SU-DHL-6 (cell line): ENCODE results near the gene CLDN3.

Experiments
- H2AFZ ChIP-seq: fragments of 200-600 bp; sonication (generic); 2 replicates; pipeline ENCODE4 v1.6.1; 2014; ENCODE audit warnings: low read depth, mild to moderate bottlenecking, moderate library complexity, mixed read lengths, antibody characterized with exemption, low read length; ENCODE audit not compliant: severe bottlenecking
- H3F3A ChIP-seq: fragments of 200-600 bp; shearing (Covaris generic); 2 replicates; pipeline ENCODE4 v1.6.0; 2016; ENCODE audit warnings: antibody characterized with exemption, mild to moderate bottlenecking; ENCODE audit not compliant: insufficient read depth
- H3K27ac ChIP-seq: fragments of 200-600 bp; sonication (generic); 2 replicates; pipeline ENCODE4 v1.5.1; 2016; ENCODE audit warnings: low read depth, mild to moderate bottlenecking, low read length, moderate library complexity, mixed read lengths
- H3K27me3 ChIP-seq: fragments of 200-600 bp; sonication (generic), shearing (Covaris generic); 2 replicates; pipeline ENCODE4 v1.6.0; 2014; ENCODE audit warnings: mild to moderate bottlenecking, low read length
- H3K36me3 ChIP-seq: fragments of 200-600 bp; sonication (generic); 2 replicates; pipeline ENCODE4 v1.6.1; 2014; ENCODE audit warnings: mild to moderate bottlenecking, low read length, mixed read lengths
- H3K4me2 ChIP-seq: fragments of 300-600, 200-600 bp; shearing (Covaris generic), sonication (generic); 2 replicates; pipeline ENCODE4 v1.6.0; 2014; ENCODE audit warnings: low read length, low read depth, mild to moderate bottlenecking; ENCODE audit not compliant: poor library complexity, severe bottlenecking
- H3K4me3 ChIP-seq: fragments of 200-600 bp; sonication (generic); 2 replicates; pipeline ENCODE4 v1.5.1; 2014; ENCODE audit warnings: antibody characterized with exemption, low read length, mild to moderate bottlenecking, mixed read lengths; ENCODE audit not compliant: insufficient read depth, poor library complexity, severe bottlenecking
- H3K79me2 ChIP-seq: fragments of 200-600 bp; sonication (generic); 2 replicates; pipeline ENCODE4 v1.6.1; 2014; ENCODE audit warnings: mild to moderate bottlenecking, low read length, moderate library complexity; ENCODE audit not compliant: insufficient read depth
- H3K9ac ChIP-seq: fragments of 200-600 bp; sonication (generic); 2 replicates; pipeline ENCODE4 v1.7.0; 2014; ENCODE audit warnings: mild to moderate bottlenecking, low read length
- H3K9me2 ChIP-seq: fragments of 200-600 bp; sonication (generic); replicated peaks from 2 replicates; pipeline ENCODE4 v1.6.1; 2014; ENCODE audit warnings: low read length; ENCODE audit not compliant: insufficient read depth
- H3K9me3 ChIP-seq: fragments of 200-600 bp; sonication (generic); 2 replicates; pipeline ENCODE4 v1.6.1; 2014; ENCODE audit warnings: low read length, mixed read lengths; ENCODE audit not compliant: insufficient read depth
- H4K20me1 ChIP-seq: fragments of 200-600 bp; sonication (generic); 2 replicates; pipeline ENCODE4 v1.6.1; 2014; ENCODE audit warnings: low read depth, mild to moderate bottlenecking, antibody characterized with exemption, low read length, moderate library complexity, mixed read lengths
- CTCF ChIP-seq: fragments of 200-600 bp; sonication (generic); IDR thresholded peaks from one replicate; pipeline ENCODE4 v1.5.1; 2017; ENCODE audit warnings: antibody characterized with exemption, mild to moderate bottlenecking, low read length, moderate library complexity; ENCODE audit not compliant: insufficient read depth, poor library complexity, severe bottlenecking
- EZH2phosphoT487 ChIP-seq: fragments of 200-600 bp; sonication (generic), shearing (Covaris generic); conservative IDR thresholded peaks from 2 replicates; pipeline ENCODE4 v1.6.1; 2018; ENCODE audit warnings: mild to moderate bottlenecking, antibody characterized with exemption, low read length, moderate library complexity, mixed read lengths

CLDN3 gene

GRCh38 chr7:73734619-73735527 is 35.2 kb downstream of the CLDN3 start:
- 0 out of 2 replicates have a peak overlapping the region, but pooled peaks have one; percentile 27 for H3K27ac ChIP-seq
- peak overlapping the region; percentile 48 for H2AFZ ChIP-seq
- H3K79me2 ChIP-seq = peaks cover 9% of the 10 kb centered on the region; the same call in 1 of the 2 replicates
- no peak overlapping the region for H3K4me3 ChIP-seq
- H3K9me3 ChIP-seq = no peaks in the 10 kb centered on the region
- H3K4me2 ChIP-seq = no peak overlapping the region
- H3K36me3 ChIP-seq = no peaks in the 10 kb centered on the region
- H3K27me3 ChIP-seq = no peaks in the 10 kb centered on the region
- H3K9ac ChIP-seq = 0 out of 2 replicates have a peak overlapping the region, but pooled peaks have one; percentile 18
- 0 out of 2 replicates have a peak, but pooled peaks cover 3% of the 10 kb centered on the region for H4K20me1 ChIP-seq
- peak; percentile 99 for TF ChIP-seq CTCF
- no peak for TF ChIP-seq EZH2phosphoT487
- no peaks in the 10 kb centered on the region for H3K9me2 ChIP-seq
- 0 out of 2 replicates have a peak, but pooled peaks cover 4% of the 10 kb centered on the region for H3F3A ChIP-seq

- H3F3A ChIP-seq = 0 out of 2 replicates have a peak, but pooled peaks cover 4% of the 10 kb centered on the region
- H2AFZ ChIP-seq = no peak overlapping the region
- no peak overlapping the region for H3K4me3 ChIP-seq
These were observed 37.7 kb downstream of the CLDN3 start for GRCh38 chr7:73732397-73732796.

GRCh38 chr7:73730485-73730884 is 39.6 kb downstream of the CLDN3 start:
- no peaks in the 10 kb centered on the region for H4K20me1 ChIP-seq
- H3F3A ChIP-seq = 0 out of 2 replicates have a peak, but pooled peaks cover 4% of the 10 kb centered on the region
- H3K36me3 ChIP-seq = no peaks in the 10 kb centered on the region
- no peaks in the 10 kb centered on the region for H3K9me2 ChIP-seq
- H3K9me3 ChIP-seq = no peaks in the 10 kb centered on the region
- no peak overlapping the region for H3K9ac ChIP-seq
- no peak for TF ChIP-seq CTCF
- TF ChIP-seq EZH2phosphoT487 = no peak
- no peak overlapping the region for H3K4me2 ChIP-seq
- H3K4me3 ChIP-seq = no peak overlapping the region
- no peak overlapping the region for H3K27ac ChIP-seq
- H3K79me2 ChIP-seq = no peaks in the 10 kb centered on the region
- no peaks in the 10 kb centered on the region for H3K27me3 ChIP-seq
- no peak overlapping the region for H2AFZ ChIP-seq

More at GRCh38 chr7:73732397-73732796, 37.7 kb downstream of the CLDN3 start:
- no peaks in the 10 kb centered on the region for H3K9me3 ChIP-seq
- no peak for TF ChIP-seq EZH2phosphoT487
- no peak overlapping the region for H3K4me2 ChIP-seq
- H3K36me3 ChIP-seq = no peaks in the 10 kb centered on the region
- H3K79me2 ChIP-seq = no peaks in the 10 kb centered on the region
- H3K27ac ChIP-seq = no peak overlapping the region
- H3K27me3 ChIP-seq = no peaks in the 10 kb centered on the region
- no peaks in the 10 kb centered on the region for H4K20me1 ChIP-seq
- no peaks in the 10 kb centered on the region for H3K9me2 ChIP-seq
- no peak overlapping the region for H3K9ac ChIP-seq

GRCh38 chr7:73728551-73728950 is 41.5 kb downstream of the CLDN3 start:
- H3K79me2 ChIP-seq = no peaks in the 10 kb centered on the region
- no peaks in the 10 kb centered on the region for H4K20me1 ChIP-seq
- H3K27me3 ChIP-seq = no peaks in the 10 kb centered on the region
- H3F3A ChIP-seq = no peaks in the 10 kb centered on the region
- no peak overlapping the region for H3K4me2 ChIP-seq
- H3K9me3 ChIP-seq = no peaks in the 10 kb centered on the region
- no peak overlapping the region for H2AFZ ChIP-seq
- TF ChIP-seq EZH2phosphoT487 (no peak), CTCF (no peak)
- no peak overlapping the region for H3K27ac ChIP-seq
- H3K36me3 ChIP-seq = no peaks in the 10 kb centered on the region
- H3K4me3 ChIP-seq = no peak overlapping the region
- H3K9ac ChIP-seq = no peak overlapping the region
- H3K9me2 ChIP-seq = no peaks in the 10 kb centered on the region
